HuH-7.5 (cell line): ENCODE results near the gene NSUN7.
"Not testable (repeated sequence)": the region's sequence is repeated elsewhere in the genome, so short reads cannot be mapped to it uniquely, and the experiment has no call there.

Experiments
- DNase-seq: peaks from one replicate; pipeline ENCODE4 v3.0.0; 2011; ENCODE audit warnings: low spot score

The NSUN7 gene

GRCh38 chr4:40737879-40738278 lies 11.9 kb upstream of the NSUN7 start:
- DNase-seq: no peak

- no peak for DNase-seq
Observed at GRCh38 chr4:40739347-40739746, 10.4 kb upstream of the NSUN7 start.

GRCh38 chr4:40744218-40744617 lies 5.5 kb upstream of the NSUN7 start:
- no peak for DNase-seq

- DNase-seq: no peak
Observed at GRCh38 chr4:40745285-40745984, 4.3 kb upstream of the NSUN7 start.

GRCh38 chr4:40747207-40747835 lies 2.4 kb upstream of the NSUN7 start:
- no peak for DNase-seq

GRCh38 chr4:40750461-40751258 lies 905 bp downstream of the NSUN7 start:
- no peak for DNase-seq

- no peak for DNase-seq
Observed at GRCh38 chr4:40755616-40756015, 5.9 kb downstream of the NSUN7 start.

- no peak for DNase-seq
Observed at GRCh38 chr4:40763228-40763716, 13.5 kb downstream of the NSUN7 start.

GRCh38 chr4:40769266-40769665 lies 19.5 kb downstream of the NSUN7 start:
- DNase-seq: no peak

GRCh38 chr4:40778090-40778489 lies 28.3 kb downstream of the NSUN7 start:
- DNase-seq: no peak

- DNase-seq: no peak
Observed at GRCh38 chr4:40782876-40783275, 33.1 kb downstream of the NSUN7 start.

- no peak for DNase-seq
Observed at GRCh38 chr4:40785727-40786126, 36.0 kb downstream of the NSUN7 start.

GRCh38 chr4:40788331-40788730 lies 38.6 kb downstream of the NSUN7 start:
- no peak for DNase-seq

- DNase-seq: no peak
Observed at GRCh38 chr4:40789031-40789430, 39.3 kb downstream of the NSUN7 start.

- DNase-seq: no peak
Observed at GRCh38 chr4:40789771-40790170, 40.0 kb downstream of the NSUN7 start.

GRCh38 chr4:40800064-40800463 lies 50.3 kb downstream of the NSUN7 start:
- DNase-seq: no peak

- no peak for DNase-seq
Observed at GRCh38 chr4:40804598-40804997, 54.8 kb downstream of the NSUN7 start.

GRCh38 chr4:40808926-40809457 lies 59.2 kb downstream of the NSUN7 start:
- DNase-seq: no peak

- DNase-seq: no peak
Observed at GRCh38 chr4:40811956-40812355, 62.2 kb downstream of the NSUN7 start.

- DNase-seq: no peak
Observed at GRCh38 chr4:40812386-40812785, 62.6 kb downstream of the NSUN7 start.

GRCh38 chr4:40812856-40813255 lies 63.1 kb downstream of the NSUN7 start:
- DNase-seq: no peak

GRCh38 chr4:40817157-40817556 lies 67.4 kb downstream of the NSUN7 start:
- DNase-seq: not testable (repeated sequence)

- no peak for DNase-seq
Observed at GRCh38 chr4:40820101-40820500, 70.3 kb downstream of the NSUN7 start.
